Tibial nerve (tissue), 4 donors: ENCODE data around the gene MC1R. TPM values are rescaled to one million over a fixed set of nuclear protein-coding genes. Genes with fewer than 3 reads are reported as not detected.

ENCODE experiments used
- DNase-seq, 2 donors: peaks; one replicate each; pipeline ENCODE4 v3.0.0-alpha.2; 2019; ENCODE audit warnings: low spot score in 2 of 2
- H3K27ac ChIP-seq, 4 donors: fragments of 200-600 bp; sonication (generic) in 3 of 4; one replicate each; pipeline ENCODE4 v1.5.1; 2017 to 2019; ENCODE audit warnings: mild to moderate bottlenecking in 1 of 4
- H3K27me3 ChIP-seq, 2 donors: fragments of 200-600 bp; sonication (generic) in 1 of 2; one replicate each; pipeline versions ENCODE4 v1.5.1 to v1.6.0; 2017 to 2019
- H3K36me3 ChIP-seq, 3 donors: fragments of 200-600 bp; sonication (generic); one replicate each; pipeline ENCODE4 v1.5.1; 2018 to 2019
- H3K4me1 ChIP-seq, 4 donors: fragments of 200-600 bp; sonication (generic) in 3 of 4; one replicate each; pipeline ENCODE4 v1.5.1; 2017 to 2019
- H3K4me3 ChIP-seq, 4 donors: fragments of 200-600 bp; sonication (generic) in 3 of 4; one replicate each; pipeline ENCODE4 v1.5.1; 2017 to 2019; ENCODE audit warnings: mild to moderate bottlenecking in 1 of 4, moderate library complexity in 1 of 4
- H3K9me3 ChIP-seq, 4 donors: fragments of 200-600 bp; sonication (generic) in 3 of 4; one replicate each; pipeline ENCODE4 v1.5.1; 2017 to 2019
- EP300 ChIP-seq, 2 donors: sonication (generic); formaldehyde crosslinking; IDR thresholded peaks; one replicate each; pipeline ENCODE4 v1.6.1; 2017; ENCODE audit warnings: antibody characterized with exemption in 2 of 2, mild to moderate bottlenecking in 1 of 2
- POLR2A ChIP-seq, 2 donors: fragments of 450-650 bp; IDR thresholded peaks; one replicate each; pipeline ENCODE4 v1.6.1; 2017; ENCODE audit warnings: antibody characterized with exemption in 2 of 2, mild to moderate bottlenecking in 2 of 2, moderate library complexity in 2 of 2
- WGBS, 2 donors: methylation state at CpG; one replicate each; pipeline ENCODE4 v1.1.5; 2018; 5-methylcytosine and 5-hydroxymethylcytosine counted together
- total RNA-seq, 4 donors: library from RNA; depleted of rRNA; stranded (reverse); fragments of >200 nt; gene quantifications; one replicate each; pipeline ENCODE4 v1.1.0, GENCODE V29; 2016
- TF ChIP-seq, protein P1 (sequence below), 5 experiments: fragments of 200-600 bp in 3 of 5; fragments of 450-650 bp in 2 of 5; sonication (generic) in 3 of 5; IDR thresholded peaks; one replicate each; pipeline ENCODE4 v1.5.1; 2016 to 2019; ENCODE audit warnings: antibody characterized with exemption in 5 of 5, mild to moderate bottlenecking in 3 of 5, moderate library complexity in 2 of 5

The MC1R gene
- total RNA-seq, 4 donors from 2014 or later = 3.3 to 15.7 (median 6.9) TPM

DNA sequence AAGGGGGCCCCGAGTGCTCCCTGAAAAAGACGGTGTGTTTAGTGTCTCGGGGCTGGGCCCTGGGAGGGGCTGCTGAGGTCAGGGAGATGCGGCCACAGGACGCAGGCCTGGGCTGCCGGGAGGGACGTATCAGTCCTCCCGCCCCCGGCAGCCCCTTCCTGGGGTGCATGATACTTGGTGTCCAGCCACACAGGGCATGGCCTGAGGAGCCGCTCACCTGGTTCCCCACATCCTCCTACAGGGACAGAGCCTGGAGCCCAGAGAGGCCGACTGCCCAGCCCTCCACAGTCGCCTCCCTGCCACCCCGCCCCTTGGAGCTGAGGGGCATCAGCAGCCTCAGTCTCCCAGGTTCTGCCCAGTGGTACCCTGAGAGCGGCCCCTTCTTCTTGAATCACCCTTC, 17.8 kb downstream of the MC1R start:
- Histone ChIP-seq H3K36me3 (peaks cover 0 to 30% (median 0%) of the 10 kb centered on the region in 3 donors), H3K9me3 (no peaks in the 10 kb centered on the region), H3K27ac (no peak overlapping the region), H3K4me1 (no peaks in the 10 kb centered on the region), H3K4me3 (no peak overlapping the region), H3K27me3 (no peaks in the 10 kb centered on the region)
- TF ChIP-seq EP300 (IDR thresholded peaks at IDR 0.05) (no peak), POLR2A (IDR thresholded peaks at IDR 0.05) (no peak)
- DNase-seq = no peak
- 85 to 93% methylated on average over 6 to 11 of the region's 14 CpGs for WGBS, 2 donors

DNA sequence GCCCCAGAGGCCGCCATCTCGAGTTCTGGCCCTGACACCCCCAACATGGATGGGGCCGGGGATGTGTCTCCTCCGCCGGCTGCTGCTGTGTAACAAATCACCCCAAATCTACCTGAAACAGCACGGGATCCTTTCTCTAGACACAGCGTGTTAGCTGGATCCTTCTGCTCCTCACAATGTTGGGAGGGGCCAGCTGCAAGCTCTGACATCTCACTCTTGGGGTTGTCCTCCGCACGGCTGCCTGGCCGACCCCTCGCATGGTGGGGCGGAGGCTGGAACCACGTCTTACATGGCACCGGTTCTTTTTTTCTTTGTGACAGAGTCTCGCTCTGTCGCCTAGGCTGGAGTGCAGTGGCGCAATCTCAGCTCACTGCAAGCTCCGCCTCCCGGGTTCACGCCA, 18.3 kb downstream of the MC1R start:
- Histone ChIP-seq H3K27ac (no peak overlapping the region), H3K4me3 (no peak overlapping the region), H3K27me3 (no peaks in the 10 kb centered on the region), H3K9me3 (no peaks in the 10 kb centered on the region), H3K36me3 (peaks cover 0 to 30% (median 0%) of the 10 kb centered on the region in 3 donors), H3K4me1 (no peaks in the 10 kb centered on the region)
- TF ChIP-seq EP300 (IDR thresholded peaks at IDR 0.05) (no peak), POLR2A (IDR thresholded peaks at IDR 0.05) (no peak)
- TF ChIP-seq, protein P1, sequence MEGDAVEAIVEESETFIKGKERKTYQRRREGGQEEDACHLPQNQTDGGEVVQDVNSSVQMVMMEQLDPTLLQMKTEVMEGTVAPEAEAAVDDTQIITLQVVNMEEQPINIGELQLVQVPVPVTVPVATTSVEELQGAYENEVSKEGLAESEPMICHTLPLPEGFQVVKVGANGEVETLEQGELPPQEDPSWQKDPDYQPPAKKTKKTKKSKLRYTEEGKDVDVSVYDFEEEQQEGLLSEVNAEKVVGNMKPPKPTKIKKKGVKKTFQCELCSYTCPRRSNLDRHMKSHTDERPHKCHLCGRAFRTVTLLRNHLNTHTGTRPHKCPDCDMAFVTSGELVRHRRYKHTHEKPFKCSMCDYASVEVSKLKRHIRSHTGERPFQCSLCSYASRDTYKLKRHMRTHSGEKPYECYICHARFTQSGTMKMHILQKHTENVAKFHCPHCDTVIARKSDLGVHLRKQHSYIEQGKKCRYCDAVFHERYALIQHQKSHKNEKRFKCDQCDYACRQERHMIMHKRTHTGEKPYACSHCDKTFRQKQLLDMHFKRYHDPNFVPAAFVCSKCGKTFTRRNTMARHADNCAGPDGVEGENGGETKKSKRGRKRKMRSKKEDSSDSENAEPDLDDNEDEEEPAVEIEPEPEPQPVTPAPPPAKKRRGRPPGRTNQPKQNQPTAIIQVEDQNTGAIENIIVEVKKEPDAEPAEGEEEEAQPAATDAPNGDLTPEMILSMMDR (IDR thresholded peaks at IDR 0.05) = no peak
- WGBS, 2 donors = 94% methylated on average over 20 of the region's 20 CpGs
- DNase-seq = no peak

DNA sequence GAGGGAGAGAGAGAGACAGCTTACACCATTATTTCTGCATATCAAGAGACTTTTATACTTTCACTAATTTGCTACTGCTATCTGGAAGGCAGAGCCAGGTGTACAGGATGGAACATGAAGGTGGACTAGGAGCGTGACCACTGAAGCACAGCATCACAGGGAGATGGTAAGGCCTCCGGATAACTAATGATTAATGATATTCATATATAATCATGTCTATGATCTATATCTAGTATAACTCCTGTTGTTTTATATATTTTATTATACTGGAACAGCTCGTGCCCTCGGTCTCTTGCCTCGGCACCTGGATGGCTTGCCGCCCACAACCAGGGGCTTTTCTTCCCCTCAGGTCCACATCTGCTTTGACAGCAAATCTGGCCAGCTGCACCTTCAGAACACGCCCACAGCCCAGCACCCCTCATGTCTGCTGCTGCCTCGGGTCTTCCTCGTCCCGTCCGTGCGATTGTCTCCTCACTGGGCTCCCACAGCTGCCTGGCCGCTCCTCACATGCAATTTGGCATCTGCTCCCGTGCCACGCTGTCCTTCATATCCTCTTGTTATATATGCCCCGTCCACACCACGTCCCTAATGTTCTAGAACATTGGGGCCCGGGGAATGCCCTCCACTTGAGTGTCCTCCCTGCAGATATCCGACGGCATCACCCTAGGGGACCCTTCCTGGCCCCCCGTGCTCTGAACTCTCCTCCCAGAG, 19.7 kb downstream of the MC1R start:
- TF ChIP-seq POLR2A (IDR thresholded peaks at IDR 0.05) (no peak), EP300 (IDR thresholded peaks at IDR 0.05) (no peak)
- TF ChIP-seq, protein P1 (IDR thresholded peaks at IDR 0.05) = no peak
- Histone ChIP-seq H3K27ac (no peak overlapping the region), H3K4me3 (no peak overlapping the region), H3K9me3 (no peaks in the 10 kb centered on the region), H3K27me3 (no peaks in the 10 kb centered on the region), H3K4me1 (no peaks in the 10 kb centered on the region), H3K36me3 (peaks cover 0 to 30% (median 0%) of the 10 kb centered on the region in 3 donors)
- 76 to 78% methylated on average over 21 of the region's 21 CpGs for WGBS, 2 donors
- DNase-seq = no peak

DNA sequence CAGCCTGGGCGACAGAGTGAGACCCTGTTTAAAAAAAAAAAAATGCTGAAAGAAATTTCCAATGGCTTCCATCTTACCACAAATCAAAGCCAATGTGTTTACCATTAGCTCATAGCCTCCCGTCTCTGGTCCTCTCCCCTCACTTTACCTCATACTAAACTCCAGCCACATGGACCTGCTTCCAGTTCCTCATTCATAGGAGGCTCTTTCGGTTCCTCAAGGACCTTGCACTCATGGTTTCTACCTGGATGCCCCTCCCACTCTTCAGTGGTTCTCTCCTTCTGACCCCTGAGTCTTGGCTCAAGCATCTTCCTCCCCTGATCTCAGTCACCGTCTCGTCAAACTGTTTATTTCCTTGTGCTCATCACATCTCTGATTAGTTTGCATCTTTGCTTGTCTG, 26.1 kb downstream of the MC1R start:
- H3K4me1 ChIP-seq = peaks cover 0 to 17% (median 11%) of the 10 kb centered on the region in 4 donors
- DNase-seq = no peak
- H3K36me3 ChIP-seq = no peaks in the 10 kb centered on the region
- 70 to 81% methylated on average over 5 of the region's 5 CpGs for WGBS, 2 donors
- H3K27ac ChIP-seq = no peak overlapping the region
- H3K9me3 ChIP-seq = no peaks in the 10 kb centered on the region
- TF ChIP-seq, protein P1 (IDR thresholded peaks at IDR 0.05) = no peak
- TF ChIP-seq POLR2A (IDR thresholded peaks at IDR 0.05) (no peak), EP300 (IDR thresholded peaks at IDR 0.05) (no peak)
- H3K4me3 ChIP-seq = no peak overlapping the region
- peaks cover 0 to 10% of the 10 kb centered on the region in 2 donors for H3K27me3 ChIP-seq

DNA sequence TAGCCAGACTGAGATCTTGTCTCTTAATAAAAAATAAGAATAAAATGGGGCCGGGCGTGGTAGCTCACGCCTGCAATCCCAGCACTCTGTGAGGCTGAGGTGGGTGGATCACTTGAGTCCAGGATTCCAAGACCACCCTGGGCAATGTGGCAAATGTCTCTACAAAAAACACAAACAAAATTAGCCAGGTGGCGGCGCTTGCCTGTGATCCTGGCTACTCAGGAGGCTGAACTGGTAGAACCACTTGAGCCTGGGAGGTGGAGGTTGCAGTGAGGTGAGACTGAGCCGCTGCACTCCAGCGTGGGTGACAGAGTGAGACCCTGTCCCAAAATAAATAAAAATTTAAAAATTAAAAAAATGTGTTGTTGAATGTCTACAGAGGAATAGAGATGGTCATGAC, 27.0 kb downstream of the MC1R start:
- WGBS, 2 donors = 66 to 71% methylated on average over 7 of the region's 7 CpGs
- no peaks in the 10 kb centered on the region for H3K9me3 ChIP-seq
- H3K36me3 ChIP-seq = no peaks in the 10 kb centered on the region
- no peak for DNase-seq
- H3K4me3 ChIP-seq = no peak overlapping the region
- H3K27ac ChIP-seq = no peak overlapping the region
- peaks cover 0 to 22% (median 12%) of the 10 kb centered on the region in 4 donors for H3K4me1 ChIP-seq
- TF ChIP-seq, protein P1 (IDR thresholded peaks at IDR 0.05) = no peak
- TF ChIP-seq POLR2A (IDR thresholded peaks at IDR 0.05) = no peak
- TF ChIP-seq EP300 (IDR thresholded peaks at IDR 0.05) = no peak
- H3K27me3 ChIP-seq = peaks cover 0 to 10% of the 10 kb centered on the region in 2 donors
